NCI-H1048 (cell line): ENCODE results near the gene ELAVL2.

Experiments
- DNase-seq: peaks from one replicate; lab custom pipeline; 2025; lab: John Stamatoyannopoulos, UW

Gene ELAVL2

GRCh38 chr9:23826120-23826629, at the start of gene ELAVL2:
Gene ELAVL2 (minus strand): TSS chr9:23826240. CDS start chr9:23762234, 64,006 bp downstream.
- no peak for DNase-seq

GRCh38 chr9:23858234-23858633, 32.2 kb upstream of the ELAVL2 start:
- DNase-seq: no peak

GRCh38 chr9:23855873-23856604, 30.0 kb upstream of the ELAVL2 start:
- DNase-seq: no peak

- no peak for DNase-seq
Observed at GRCh38 chr9:23850690-23851629, 24.9 kb upstream of the ELAVL2 start.

GRCh38 chr9:23850242-23850689, 24.2 kb upstream of the ELAVL2 start:
- DNase-seq: no peak

- DNase-seq: no peak
Observed at GRCh38 chr9:23849379-23850035, 23.5 kb upstream of the ELAVL2 start.

GRCh38 chr9:23842565-23843129, 16.6 kb upstream of the ELAVL2 start:
- no peak for DNase-seq

GRCh38 chr9:23841304-23841703, 15.3 kb upstream of the ELAVL2 start:
- DNase-seq: no peak

- DNase-seq: no peak
Observed at GRCh38 chr9:23837038-23837437, 11.0 kb upstream of the ELAVL2 start.

- no peak for DNase-seq
Observed at GRCh38 chr9:23830929-23831730, 5.1 kb upstream of the ELAVL2 start.

- DNase-seq: no peak
Observed at GRCh38 chr9:23830476-23830805, 4.4 kb upstream of the ELAVL2 start.

- DNase-seq: no peak
Observed at GRCh38 chr9:23829580-23830475, 3.8 kb upstream of the ELAVL2 start.

GRCh38 chr9:23825700-23826099, 340 bp downstream of the ELAVL2 start:
- no peak for DNase-seq

GRCh38 chr9:23824830-23825591, 1.0 kb downstream of the ELAVL2 start:
- DNase-seq: no peak

- no peak for DNase-seq
Observed at GRCh38 chr9:23823986-23824829, 1.8 kb downstream of the ELAVL2 start.

GRCh38 chr9:23823269-23823668, 2.8 kb downstream of the ELAVL2 start:
- no peak for DNase-seq

- no peak for DNase-seq
Observed at GRCh38 chr9:23822261-23823169, 3.5 kb downstream of the ELAVL2 start.
